HCT116 (cell line): ENCODE measurements around the gene TRIM9. TPM values are rescaled to one million over a fixed set of nuclear protein-coding genes. Genes with fewer than 3 reads are reported as not detected.

Experiments used
- ATAC-seq: fragments of 200-7000 bp; cut with Tn5 transposase; 2 replicates; pipeline ENCODE4 v1.9.1; 2020; ENCODE audit warnings: mild to moderate bottlenecking, moderate library complexity
- BruUV-seq: library from RNA; stranded (reverse); fragments of 400-500 nt; replicated peaks from 2 replicates; lab custom pipeline; 2021; lab: Mats Ljungman, UMichigan
- CTCF ChIA-PET: fragments of 300-600 bp; sonication (Branson Sonifier 250); formaldehyde crosslinking; loops from one replicate; lab custom pipeline; 2021; ENCODE audit warnings: antibody characterized with exemption; lab: Charles Lee
- POLR2A ChIA-PET: fragments of 300-600, 350-600 bp; sonication (Branson Sonifier 250); formaldehyde crosslinking; loops from one replicate; lab custom pipeline; 2021; ENCODE audit warnings: antibody characterized with exemption; lab: Charles Lee
- RAD21 ChIA-PET, 2 experiments: fragments of 300-600 bp; sonication (Branson Sonifier 250); formaldehyde crosslinking; loops; one replicate each; lab custom pipeline; 2023; ENCODE audit warnings: low total read pairs in 2 of 2; ENCODE audit not compliant: uncharacterized antibody in 2 of 2, unreplicated experiment in 2 of 2, low non-redundant PET in 1 of 2; lab: Charles Lee
- DNase-seq: peaks from one replicate; pipeline ENCODE4 v3.0.0-alpha.2; 2010; ENCODE audit warnings: low read depth, low spot score
- H2AFZ ChIP-seq: fragments of 200-600 bp; shearing (Covaris generic), sonication (generic); 2 replicates; pipeline ENCODE4 v1.6.1; 2017; ENCODE audit warnings: low read depth, mixed run types, mixed read lengths, antibody characterized with exemption, low read length; ENCODE audit not compliant: poor library complexity, severe bottlenecking
- H3K27ac ChIP-seq: 2 replicates; pipeline ENCODE4 v1.5.1; 2012; ENCODE audit warnings: low read depth, low read length
- H3K27me3 ChIP-seq: fragments of 200-600 bp; sonication (generic); 2 replicates; pipeline ENCODE4 v1.6.1; 2016; ENCODE audit warnings: mixed run types, low read length, mixed read lengths; ENCODE audit not compliant: insufficient read depth
- H3K36me3 ChIP-seq, 2 experiments: fragments of 200-500 bp in 1 of 2; fragments of 200-600 bp in 1 of 2; sonication (Bioruptor generic) in 1 of 2; sonication (generic) in 1 of 2; 2 replicates each; pipeline versions ENCODE4 v1.5.1 to v1.6.1; 2014 to 2016; ENCODE audit warnings: low read length in 2 of 2, inconsistent platforms in 1 of 2, mixed read lengths in 1 of 2, mixed run types in 1 of 2; ENCODE audit not compliant: insufficient read depth in 2 of 2, control insufficient read depth in 1 of 2
- H3K4me1 ChIP-seq, 2 experiments: fragments of 200-600 bp in 1 of 2; sonication (generic) in 1 of 2; 2 replicates each; pipeline versions ENCODE4 v1.5.1 to v1.6.1; 2012 to 2017; ENCODE audit warnings: low read length in 2 of 2, inconsistent platforms in 1 of 2, mild to moderate bottlenecking in 1 of 2, mixed read lengths in 1 of 2, mixed run types in 1 of 2, moderate library complexity in 1 of 2; ENCODE audit not compliant: insufficient read depth in 2 of 2, control insufficient read depth in 1 of 2
- H3K4me2 ChIP-seq: fragments of 200-600 bp; sonication (generic); 2 replicates; pipeline ENCODE4 v1.6.1; 2017; ENCODE audit warnings: mixed run types, low read length, mixed read lengths
- H3K4me3 ChIP-seq, 2 experiments: fragments of 200-600 bp in 1 of 2; sonication (generic) in 1 of 2; replicated peaks in 1 of 2; 2 replicates each; pipeline ENCODE4 v1.5.1; 2011 to 2016; ENCODE audit warnings: low read length in 2 of 2, control low read depth in 1 of 2, low read depth in 1 of 2, mild to moderate bottlenecking in 1 of 2, mixed read lengths in 1 of 2, mixed run types in 1 of 2
- H3K79me2 ChIP-seq: fragments of 200-600 bp; sonication (generic); 2 replicates; pipeline ENCODE4 v1.6.1; 2017; ENCODE audit warnings: mild to moderate bottlenecking, mixed run types, low read length, moderate library complexity, mixed read lengths; ENCODE audit not compliant: insufficient read depth
- H3K9ac ChIP-seq: fragments of 200-600 bp; sonication (generic); 2 replicates; pipeline ENCODE4 v1.6.1; 2016; ENCODE audit warnings: low read length, mixed read lengths
- H3K9me2 ChIP-seq: fragments of 200-600 bp; sonication (generic), shearing (Covaris generic); 2 replicates; pipeline ENCODE4 v1.6.1; 2017; ENCODE audit warnings: mixed run types, mild to moderate bottlenecking, moderate library complexity; ENCODE audit not compliant: insufficient read depth
- H3K9me3 ChIP-seq, 2 experiments: fragments of 200-500 bp in 1 of 2; fragments of 200-600 bp in 1 of 2; sonication (Bioruptor generic) in 1 of 2; sonication (generic) in 1 of 2; 2 replicates each; pipeline ENCODE4 v1.6.1; 2014 to 2017; ENCODE audit warnings: low read length in 2 of 2, mixed read lengths in 2 of 2, inconsistent platforms in 1 of 2, low read depth in 1 of 2, mild to moderate bottlenecking in 1 of 2, mixed run types in 1 of 2, moderate library complexity in 1 of 2; ENCODE audit not compliant: control insufficient read depth in 1 of 2, insufficient read depth in 1 of 2
- H4K20me1 ChIP-seq: fragments of 200-600 bp; sonication (generic), shearing (Covaris generic); 2 replicates; pipeline ENCODE4 v1.6.1; 2017; ENCODE audit warnings: mixed run types, mild to moderate bottlenecking, moderate library complexity; ENCODE audit not compliant: insufficient read depth
- CBX3 ChIP-seq: IDR thresholded peaks from 2 replicates; pipeline ENCODE4 v1.6.1; 2012; ENCODE audit warnings: low read depth
- CEBPB ChIP-seq: IDR thresholded peaks from 2 replicates; pipeline ENCODE4 v1.6.1; 2012; ENCODE audit warnings: low read depth
- CTCF ChIP-seq, 3 experiments: fragments of 200-600 bp in 1 of 3; sonication (generic) in 1 of 3; IDR thresholded peaks in 2 of 3; conservative IDR thresholded peaks in 1 of 3; 2 replicates each; pipeline ENCODE4 v1.5.1; 2012 to 2017; ENCODE audit warnings: low read depth in 2 of 3, low read length in 2 of 3, antibody characterized with exemption in 1 of 3, borderline replicate concordance in 1 of 3, control low read depth in 1 of 3, mild to moderate bottlenecking in 1 of 3, mixed read lengths in 1 of 3, mixed run types in 1 of 3, moderate library complexity in 1 of 3; ENCODE audit not compliant: insufficient read depth in 1 of 3
- EGR1 ChIP-seq: IDR thresholded peaks from 2 replicates; pipeline ENCODE4 v1.6.1; 2012; ENCODE audit warnings: low read depth
- JUND ChIP-seq: IDR thresholded peaks from 2 replicates; pipeline ENCODE4 v1.6.1; 2012
- POLR2A ChIP-seq: IDR thresholded peaks from 2 replicates; pipeline ENCODE4 v1.7.0; 2011; ENCODE audit warnings: borderline replicate concordance; ENCODE audit not compliant: insufficient read depth, insufficient read length; ENCODE audit errors: extremely low read depth
- POLR2AphosphoS5 ChIP-seq: IDR thresholded peaks from 2 replicates; pipeline ENCODE4 v1.6.1; 2011; ENCODE audit warnings: mild to moderate bottlenecking, low read depth, low read length, moderate library complexity
- RAD21 ChIP-seq: IDR thresholded peaks from 2 replicates; pipeline ENCODE4 v1.6.1; 2012; ENCODE audit warnings: low read depth, mild to moderate bottlenecking
- REST ChIP-seq: IDR thresholded peaks from 2 replicates; pipeline ENCODE4 v1.6.1; 2012; ENCODE audit warnings: low read depth
- SRF ChIP-seq: IDR thresholded peaks from 2 replicates; pipeline ENCODE4 v1.6.1; 2012; ENCODE audit warnings: low read depth
- TCF7L2 ChIP-seq: IDR thresholded peaks from 2 replicates; pipeline ENCODE4 v1.7.0; 2011; ENCODE audit warnings: borderline replicate concordance, inconsistent platforms; ENCODE audit not compliant: insufficient read depth, insufficient read length; ENCODE audit errors: extremely low read depth
- ZBTB33 ChIP-seq: IDR thresholded peaks from 2 replicates; pipeline ENCODE4 v1.6.1; 2011; ENCODE audit warnings: mild to moderate bottlenecking, low read length, moderate library complexity; ENCODE audit not compliant: insufficient replicate concordance; ENCODE audit errors: extremely low read depth
- ZFX ChIP-seq: fragments of 450-650 bp; IDR thresholded peaks from 2 replicates; pipeline ENCODE4 v1.6.1; 2017
- ZNF274 ChIP-seq: fragments of 200-500 bp; sonication (Bioruptor generic); IDR thresholded peaks from 2 replicates; pipeline ENCODE4 v1.6.1; 2014; ENCODE audit warnings: mild to moderate bottlenecking, low read depth, low read length, inconsistent platforms
- intact Hi-C: fragments of 100-400 bp; cut with micrococcal nuclease; formaldehyde crosslinking; loops from 2 replicates; pipeline ENCODE4 v1.10.0; 2022
- total RNA-seq: library from RNA; stranded (reverse); gene quantifications from one replicate; pipeline ENCODE4 v1.2.1, GENCODE V29; 2021; ENCODE audit not compliant: unreplicated experiment

The TRIM9 gene
- total RNA-seq, 1 experiment from 2014 or later, result 4.6 TPM

- TF ChIP-seq ZBTB33, result no peak
- TF ChIP-seq POLR2A, result no peak
- TF ChIP-seq REST, result no peak
- no peak for TF ChIP-seq TCF7L2
- TF ChIP-seq, all 23 proteins: peak for 0
Observed at GRCh38 chr14:51024377-51024776, 70.5 kb downstream of the TRIM9 start (continued).

- CTCF ChIA-PET, result no interaction called here
- H3K9me2 ChIP-seq, result no peaks in the 10 kb centered on the region
- H3K4me1 ChIP-seq, result no peaks in the 10 kb centered on the region
- H2AFZ ChIP-seq, result no peak overlapping the region
- no peak overlapping the region for H3K27ac ChIP-seq
- intact Hi-C loops, result no loop called here
- no peak overlapping the region for H3K4me3 ChIP-seq
- no peak for ATAC-seq
- DNase-seq, result no peak
- RAD21 ChIA-PET, result no interaction called here
- no peak overlapping the region for H3K9ac ChIP-seq
- TF ChIP-seq SRF, result no peak
- no peak for TF ChIP-seq JUND
- no peak for TF ChIP-seq ZBTB33
- no peak for TF ChIP-seq ZNF274
- TF ChIP-seq RAD21, result no peak
- TF ChIP-seq CBX3, result no peak
- no peak for TF ChIP-seq CTCF (IDR thresholded peaks at IDR 0.05 in 2 of 3, conservative IDR thresholded peaks at IDR 0.05 in 1 of 3; ENCODE audit: borderline replicate concordance in 1 of 3, insufficient read depth in 1 of 3, low read depth in 2 of 3, low read length in 2 of 3)
- TF ChIP-seq CEBPB, result no peak
- no peak for TF ChIP-seq POLR2AphosphoS5
- no peak for TF ChIP-seq ZFX
- no peak for TF ChIP-seq EGR1
- TF ChIP-seq, all 23 proteins: peak for 0
- POLR2A ChIA-PET, result no interaction called here
- H4K20me1 ChIP-seq, result no peaks in the 10 kb centered on the region
- no peaks in the 10 kb centered on the region for H3K27me3 ChIP-seq
- H3K4me2 ChIP-seq, result no peak overlapping the region
- H3K9me3 ChIP-seq, result no peaks in the 10 kb centered on the region
- no peaks in the 10 kb centered on the region for H3K36me3 ChIP-seq
- BruUV-seq, result no TSS peak
- H3K79me2 ChIP-seq, result no peaks in the 10 kb centered on the region
Observed at GRCh38 chr14:51023964-51024363, 70.9 kb downstream of the TRIM9 start.
